Fibroblast of the aortic adventitia (primary cell): ENCODE results near the gene PACC1. TPM values are rescaled to one million over a fixed set of nuclear protein-coding genes. Genes with fewer than 3 reads are reported as not detected.

Experiments used
- DNase-seq: peaks from one replicate; pipeline ENCODE4 v3.0.0-alpha.2; 2010; ENCODE audit warnings: low read depth
- H3K4me3 ChIP-seq: 2 replicates; pipeline ENCODE4 v1.5.1; 2011; ENCODE audit warnings: low read depth, mild to moderate bottlenecking, control low read depth, low read length, moderate library complexity
- CTCF ChIP-seq: IDR thresholded peaks from 2 replicates; pipeline ENCODE4 v1.5.1; 2011; ENCODE audit warnings: mild to moderate bottlenecking, low read length, control low read depth, inconsistent platforms; ENCODE audit not compliant: insufficient read depth
- total RNA-seq: library from RNA; depleted of rRNA; stranded (reverse); fragments of >200 nt; gene quantifications from 2 replicates; pipeline ENCODE4 v1.2.3, GENCODE V29; 2012; ENCODE audit warnings: low replicate concordance

PACC1 gene
- total RNA-seq, 1 donor = 5.1 TPM

- H3K4me3 ChIP-seq = no peak overlapping the region
- no peak for DNase-seq
- no peak for TF ChIP-seq CTCF
Observed at GRCh38 chr1:212430955-212431394, 16.3 kb upstream of the PACC1 start.

- H3K4me3 ChIP-seq = no peak overlapping the region
- no peak for TF ChIP-seq CTCF
- no peak for DNase-seq
Observed at GRCh38 chr1:212430416-212430815, 15.7 kb upstream of the PACC1 start.

GRCh38 chr1:212428496-212428895, 13.8 kb upstream of the PACC1 start:
- no peak overlapping the region for H3K4me3 ChIP-seq
- peak; percentile 27 for DNase-seq
- no peak for TF ChIP-seq CTCF

- no peak overlapping the region for H3K4me3 ChIP-seq
- no peak for TF ChIP-seq CTCF
- DNase-seq = no peak
Observed at GRCh38 chr1:212423879-212424278, 9.2 kb upstream of the PACC1 start.

- DNase-seq = no peak
- TF ChIP-seq CTCF = no peak
- no peak overlapping the region for H3K4me3 ChIP-seq
Observed at GRCh38 chr1:212421165-212421564, 6.5 kb upstream of the PACC1 start.

- no peak for TF ChIP-seq CTCF
- DNase-seq = no peak
- H3K4me3 ChIP-seq = peak overlapping the region; percentile 96
Observed at GRCh38 chr1:212415107-212415841, 588 bp upstream of the PACC1 start.

GRCh38 chr1:212413902-212414327, 771 bp downstream of the PACC1 start:
- peak; percentile 12 for DNase-seq

More at GRCh38 chr1:212413902-212414327, 771 bp downstream of the PACC1 start:
- TF ChIP-seq CTCF = no peak
- H3K4me3 ChIP-seq = peak overlapping the region; percentile 96
